ENCODE measurements around the gene RUFY1.
"Not testable (repeated sequence)": the region's sequence is repeated elsewhere in the genome, so short reads cannot be mapped to it uniquely, and the experiment has no call there.

Gene RUFY1

DNA sequence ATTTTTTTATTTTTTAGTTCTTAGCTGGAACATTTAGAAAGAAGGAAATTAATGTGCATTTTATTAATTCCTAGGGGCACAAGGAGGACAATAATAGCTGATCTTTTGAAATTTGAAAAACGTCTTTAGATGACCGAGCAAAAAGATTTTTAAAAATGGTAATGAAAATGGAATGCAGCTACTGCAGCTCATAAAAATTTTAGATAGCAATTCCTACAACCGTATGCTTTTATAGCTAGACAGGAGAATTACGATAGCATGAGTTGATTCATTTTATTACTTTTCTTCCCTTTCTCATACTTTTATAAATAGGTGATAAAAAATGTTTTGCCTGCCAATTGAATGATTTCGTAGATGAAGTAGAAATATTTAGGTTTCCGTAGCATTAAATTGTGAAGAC lies 13.7 kb upstream of the RUFY1 start:
- no peak for DNase-seq

DNA sequence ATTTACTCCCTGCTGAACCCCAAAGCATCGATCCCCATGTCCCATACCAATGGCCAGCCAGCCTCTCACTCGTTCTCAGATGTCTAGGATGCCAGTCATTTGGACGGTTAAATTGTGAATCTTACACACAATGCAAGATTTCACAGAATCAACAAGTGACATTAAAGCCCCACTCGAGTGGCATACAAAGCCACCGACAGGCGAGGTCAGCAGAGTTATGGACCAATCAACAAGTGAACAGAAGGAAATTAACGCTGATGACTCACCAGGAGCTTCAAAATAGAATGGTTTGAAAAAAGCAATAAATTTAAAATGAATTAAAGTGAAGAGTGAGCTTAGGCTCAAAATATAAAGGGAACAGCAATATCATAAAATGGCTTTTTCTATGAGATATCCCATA lies 8.2 kb upstream of the RUFY1 start:
- no peak for DNase-seq

- DNase-seq: not testable (repeated sequence)
Observed at GRCh38 chr5:179543275-179543674, 7.1 kb upstream of the RUFY1 start.

DNA sequence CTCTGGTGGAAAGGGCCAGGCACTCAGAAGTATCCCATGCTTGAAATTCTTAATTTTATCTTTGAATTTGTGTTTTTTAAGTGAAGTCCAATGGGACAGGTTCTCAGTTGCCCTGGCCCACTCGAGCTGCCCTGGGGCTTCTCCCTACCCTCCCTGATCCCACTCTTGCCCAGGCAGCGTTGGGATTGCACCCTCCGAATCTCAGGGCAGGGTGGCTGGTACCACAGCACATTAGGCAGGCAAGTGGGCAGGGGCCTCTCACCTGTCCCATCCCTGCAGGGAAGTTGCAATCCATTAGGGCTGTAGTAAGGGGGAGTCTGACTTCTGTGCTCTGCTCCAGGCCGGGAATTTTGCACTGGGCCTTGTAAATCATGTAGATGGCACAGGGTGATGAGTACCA lies 2.7 kb downstream of the RUFY1 start:
- no peak for DNase-seq

DNA sequence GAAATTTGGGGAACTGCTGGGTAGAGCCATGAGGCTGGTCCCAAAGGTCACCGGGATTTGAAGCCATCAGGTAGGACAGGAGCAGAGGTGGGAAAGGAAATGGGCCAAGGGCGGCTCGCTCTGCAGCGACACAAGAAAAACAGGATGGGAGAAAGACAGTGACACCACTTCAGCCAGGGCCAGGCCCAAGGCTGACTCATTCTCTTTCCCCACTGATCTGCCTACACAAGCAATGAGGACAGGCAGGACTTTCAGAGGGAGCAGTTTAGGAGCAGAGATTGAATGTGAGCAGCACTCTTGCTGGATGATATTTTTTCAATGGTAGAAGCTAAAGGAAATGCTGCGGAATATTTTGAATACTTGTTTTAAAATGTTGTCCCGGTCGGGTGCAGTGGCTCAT lies 3.5 kb downstream of the RUFY1 start:
- DNase-seq: no peak

GRCh38 chr5:179554981-179555380 lies 4.6 kb downstream of the RUFY1 start:
- DNase-seq: no peak

DNA sequence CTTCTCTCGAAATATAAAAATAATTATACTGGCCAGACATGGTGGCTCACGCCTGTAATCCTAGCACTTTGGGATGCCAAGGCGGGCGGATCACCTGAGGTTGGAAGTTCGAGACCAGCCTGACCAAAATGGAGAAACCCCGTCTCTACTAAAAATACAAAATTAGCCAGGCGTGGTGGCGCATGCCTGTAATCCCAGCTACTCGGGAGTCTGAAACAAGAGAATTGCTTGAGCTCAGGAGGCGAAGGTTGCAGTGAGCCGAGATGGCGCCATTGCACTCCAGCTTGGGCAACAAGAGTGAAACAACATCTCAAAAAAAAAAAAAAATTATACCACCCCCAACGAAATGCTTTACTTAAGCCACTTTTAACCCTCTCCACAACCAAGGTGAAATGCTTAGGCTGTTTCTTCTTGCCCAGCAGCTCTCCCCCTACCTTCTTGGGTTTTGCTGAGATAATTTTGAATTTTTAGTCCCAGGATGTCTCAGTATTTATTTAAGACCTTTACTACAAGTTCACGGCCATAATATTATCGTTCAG lies 8.0 kb downstream of the RUFY1 start:
- DNase-seq: not testable (repeated sequence)

GRCh38 chr5:179558932-179559283 lies 8.6 kb downstream of the RUFY1 start:
- DNase-seq: no peak

DNA sequence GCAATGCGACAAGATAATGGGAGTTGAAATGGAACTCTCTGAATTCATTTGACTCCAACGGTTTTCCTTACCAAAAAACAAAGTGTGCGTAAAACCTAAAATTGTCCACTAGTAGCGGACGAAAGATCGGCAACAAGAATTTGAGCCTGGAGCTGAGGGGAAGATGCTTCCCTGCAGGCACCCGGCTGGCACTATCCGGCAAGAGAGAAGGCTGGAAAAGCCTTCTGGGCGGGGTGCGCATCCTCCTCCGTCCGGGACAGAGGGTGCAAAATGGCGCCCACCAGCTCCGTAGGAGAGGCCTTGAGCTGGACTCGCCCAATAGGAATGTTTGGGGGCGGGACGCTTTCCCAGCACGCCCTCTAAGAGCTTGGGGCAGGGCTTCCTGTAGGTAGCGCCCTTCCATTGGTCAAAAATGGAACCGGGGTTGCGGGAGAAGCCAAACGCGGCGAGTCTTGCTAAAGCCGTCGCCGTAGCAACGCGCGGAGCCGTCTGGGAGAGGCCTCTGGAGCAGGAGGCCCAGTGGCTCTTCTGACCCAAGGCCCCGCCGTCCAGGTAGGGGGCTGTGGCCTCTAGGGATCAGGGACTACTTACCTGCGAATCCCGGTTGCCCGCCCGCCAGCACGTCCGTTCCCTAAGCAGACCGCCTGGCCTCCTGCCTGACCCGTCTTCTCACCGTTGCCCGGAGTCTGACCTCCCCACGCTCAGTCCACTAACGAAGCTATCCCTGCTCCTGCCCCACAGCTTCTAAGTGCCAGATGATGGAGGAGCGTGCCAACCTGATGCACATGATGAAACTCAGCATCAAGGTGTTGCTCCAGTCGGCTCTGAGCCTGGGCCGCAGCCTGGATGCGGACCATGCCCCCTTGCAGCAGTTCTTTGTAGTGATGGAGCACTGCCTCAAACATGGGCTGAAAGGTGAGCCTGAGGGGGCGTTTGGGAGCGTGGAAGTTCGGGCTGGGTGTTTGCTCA lies 9.2 kb downstream of the RUFY1 start:
- DNase-seq: peak; percentile 88

DNA sequence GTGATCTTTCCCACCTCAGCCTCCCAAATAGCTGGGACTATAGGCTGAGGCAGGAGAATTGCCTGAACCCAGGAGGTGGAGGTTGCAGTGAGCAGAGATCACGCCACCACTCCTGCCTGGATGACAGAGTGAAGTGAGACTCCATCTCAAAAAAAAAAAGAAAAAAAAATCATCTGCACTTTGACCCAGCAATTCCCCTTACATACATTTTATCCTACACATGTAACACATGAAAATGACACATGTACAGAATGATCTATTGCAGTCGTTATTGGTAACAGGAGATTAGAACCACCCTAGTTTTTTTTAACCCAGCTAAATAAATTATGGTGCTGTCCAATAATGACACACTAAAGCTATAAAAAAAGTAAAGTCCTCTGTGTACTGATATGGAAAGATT lies 14.2 kb downstream of the RUFY1 start:
- no peak for DNase-seq

GRCh38 chr5:179568721-179569120 lies 18.4 kb downstream of the RUFY1 start:
- DNase-seq: no peak

GRCh38 chr5:179572386-179572785 lies 22.0 kb downstream of the RUFY1 start:
- no peak for DNase-seq

DNA sequence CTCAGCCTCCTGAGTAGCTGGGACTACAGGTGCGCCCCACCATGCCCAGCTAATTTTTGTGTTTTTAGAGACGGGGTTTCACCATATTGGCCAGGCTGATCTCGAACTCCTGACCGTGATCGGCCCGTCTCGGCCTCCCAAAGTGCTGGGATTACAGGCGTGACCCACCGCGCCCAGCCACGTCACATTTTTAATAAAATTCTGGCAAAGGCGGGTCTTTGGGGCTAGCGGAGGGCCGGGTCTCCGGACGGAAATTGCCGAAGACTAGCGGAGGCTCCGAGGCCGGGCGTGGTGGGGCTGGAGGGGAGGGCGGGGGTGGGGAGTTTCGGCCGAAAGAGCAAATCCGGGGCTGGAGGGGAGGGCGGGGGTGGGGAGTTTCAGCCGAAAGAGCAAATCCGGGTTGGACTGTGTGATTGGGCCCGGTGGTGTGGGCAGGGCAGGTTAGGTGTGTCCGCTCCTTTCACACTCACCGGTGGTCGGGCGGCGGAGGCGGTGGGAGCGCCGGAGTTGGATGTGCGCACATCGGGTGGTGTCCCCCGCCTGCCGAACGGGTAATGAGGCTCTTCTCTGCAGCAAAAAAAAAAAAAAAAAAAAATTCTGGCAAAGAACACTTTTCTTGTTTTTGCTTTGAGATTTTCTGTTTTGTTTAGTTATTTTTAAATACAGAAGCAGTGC lies 27.1 kb downstream of the RUFY1 start:
- no peak for DNase-seq

- DNase-seq: no peak
Observed at GRCh38 chr5:179585941-179586401, 35.6 kb downstream of the RUFY1 start.

DNA sequence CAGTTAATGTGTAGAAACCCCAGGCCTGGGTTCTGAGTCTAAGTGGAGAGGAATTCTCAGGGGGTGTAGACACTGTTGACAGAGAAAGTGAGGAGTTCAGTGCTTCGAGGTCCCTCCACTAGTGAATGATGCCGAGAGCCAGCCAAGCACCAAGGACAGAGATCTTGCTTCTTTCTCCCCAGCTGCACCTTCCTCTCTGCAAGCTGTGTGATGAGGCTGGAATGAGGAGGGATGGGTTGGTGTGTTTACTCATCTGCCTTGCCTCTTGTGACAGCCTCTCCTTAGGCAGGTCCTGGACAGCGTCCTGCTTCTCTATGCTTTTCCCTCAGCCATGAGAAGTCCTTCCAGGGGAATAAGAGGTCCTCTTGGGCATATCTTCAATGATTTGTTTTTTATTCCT lies 37.8 kb downstream of the RUFY1 start:
- no peak for DNase-seq

- no peak for DNase-seq
Observed at GRCh38 chr5:179595916-179596315, 45.6 kb downstream of the RUFY1 start.

GRCh38 chr5:179596421-179596820 lies 46.1 kb downstream of the RUFY1 start:
- peak; percentile 80 for DNase-seq

- no peak for DNase-seq
Observed at GRCh38 chr5:179599100-179599499, 48.7 kb downstream of the RUFY1 start.

GRCh38 chr5:179599566-179599965 lies 49.2 kb downstream of the RUFY1 start:
- DNase-seq: no peak

DNA sequence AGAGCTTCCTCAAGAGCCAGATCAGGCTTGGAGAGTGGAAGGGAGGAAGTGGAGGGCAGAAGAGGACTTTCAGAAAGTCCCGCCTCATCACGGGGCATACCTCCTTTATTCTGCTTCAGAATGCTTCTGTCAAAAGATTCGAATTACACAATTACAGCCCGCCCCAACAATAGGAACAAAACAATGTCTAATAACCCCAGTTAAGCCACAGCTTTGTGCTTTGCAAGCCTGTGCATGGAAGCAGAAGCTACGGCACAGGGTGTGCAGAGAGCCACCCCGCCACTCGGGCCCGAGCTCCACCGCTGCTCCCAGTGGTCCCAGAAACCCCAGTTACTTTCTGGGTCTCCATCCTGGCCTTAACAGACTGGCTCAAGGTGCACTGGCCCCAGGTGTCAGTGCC lies 49.6 kb downstream of the RUFY1 start:
- no peak for DNase-seq

- no peak for DNase-seq
Observed at GRCh38 chr5:179601871-179602625, 51.7 kb downstream of the RUFY1 start.

DNA sequence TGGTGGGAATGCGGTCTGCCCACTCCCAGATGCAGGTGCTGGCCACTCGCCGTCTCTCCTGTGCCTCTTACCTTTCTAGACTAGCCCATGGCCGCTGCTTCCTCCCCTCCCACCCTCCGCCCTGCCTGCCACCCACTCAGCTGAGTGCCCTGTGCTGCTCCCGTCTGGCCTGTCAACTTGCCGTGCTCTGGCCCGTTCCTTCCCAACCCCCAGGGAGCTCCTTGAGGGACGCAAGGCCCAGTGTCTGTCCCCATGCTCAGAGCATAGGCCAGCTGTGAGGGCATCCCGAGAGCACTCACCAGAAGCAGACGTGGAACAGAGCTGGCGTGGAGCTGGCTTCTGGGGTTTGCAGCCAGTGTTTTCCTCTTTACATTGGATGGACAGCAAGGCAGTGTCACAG lies 53.0 kb downstream of the RUFY1 start:
- no peak for DNase-seq
